OCI-LY1 (cell line): ENCODE measurements around the gene IMMP2L.

Source experiments
- EZH2 ChIP-seq: fragments of 200-600 bp; sonication (generic), shearing (Covaris generic); IDR thresholded peaks from 2 replicates; pipeline ENCODE4 v1.8.0; 2017; ENCODE audit warnings: borderline replicate concordance, mixed run types, mild to moderate bottlenecking, antibody characterized with exemption, low read length, moderate library complexity, mixed read lengths
- TF ChIP-seq, protein P1 (sequence below): fragments of 200-600 bp; sonication (generic), shearing (Covaris generic); IDR thresholded peaks from 2 replicates; pipeline ENCODE4 v1.5.1; 2017; ENCODE audit warnings: mild to moderate bottlenecking, antibody characterized with exemption, low read length, moderate library complexity, mixed read lengths

DNA sequence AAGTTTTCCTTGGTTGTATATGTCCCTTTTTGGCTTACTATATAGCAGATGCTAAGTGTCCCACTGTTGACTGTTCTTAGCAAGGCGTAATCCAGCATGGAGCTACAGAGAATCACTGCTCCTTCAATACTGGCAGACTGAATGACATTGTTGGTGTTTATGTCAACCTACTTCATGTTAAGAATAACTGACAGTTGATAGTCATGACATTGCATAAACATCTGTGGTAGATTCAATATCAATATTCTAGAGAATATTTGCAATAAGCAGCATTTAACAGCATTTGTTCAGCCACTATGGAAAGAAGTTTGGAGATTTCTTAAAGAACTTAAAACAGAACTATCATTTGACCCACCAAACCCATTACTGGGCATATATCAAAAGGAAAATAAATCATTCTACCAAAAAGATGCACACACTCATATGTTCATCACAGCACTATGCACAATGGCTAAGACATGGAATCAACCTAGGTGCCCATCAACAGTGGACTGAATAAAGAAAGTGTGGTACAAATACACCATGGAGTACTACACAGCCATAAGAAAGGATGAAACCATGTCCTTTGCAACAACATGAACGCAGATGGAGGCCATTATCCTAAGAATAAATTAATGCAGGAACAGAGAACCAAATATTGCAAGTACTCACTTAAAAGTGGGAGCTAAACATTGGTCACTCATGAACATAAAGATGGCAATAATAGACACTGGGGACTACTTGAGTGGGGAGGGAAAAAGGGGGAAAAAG lies 88.7 kb downstream of the IMMP2L start:
- TF ChIP-seq, protein P1, sequence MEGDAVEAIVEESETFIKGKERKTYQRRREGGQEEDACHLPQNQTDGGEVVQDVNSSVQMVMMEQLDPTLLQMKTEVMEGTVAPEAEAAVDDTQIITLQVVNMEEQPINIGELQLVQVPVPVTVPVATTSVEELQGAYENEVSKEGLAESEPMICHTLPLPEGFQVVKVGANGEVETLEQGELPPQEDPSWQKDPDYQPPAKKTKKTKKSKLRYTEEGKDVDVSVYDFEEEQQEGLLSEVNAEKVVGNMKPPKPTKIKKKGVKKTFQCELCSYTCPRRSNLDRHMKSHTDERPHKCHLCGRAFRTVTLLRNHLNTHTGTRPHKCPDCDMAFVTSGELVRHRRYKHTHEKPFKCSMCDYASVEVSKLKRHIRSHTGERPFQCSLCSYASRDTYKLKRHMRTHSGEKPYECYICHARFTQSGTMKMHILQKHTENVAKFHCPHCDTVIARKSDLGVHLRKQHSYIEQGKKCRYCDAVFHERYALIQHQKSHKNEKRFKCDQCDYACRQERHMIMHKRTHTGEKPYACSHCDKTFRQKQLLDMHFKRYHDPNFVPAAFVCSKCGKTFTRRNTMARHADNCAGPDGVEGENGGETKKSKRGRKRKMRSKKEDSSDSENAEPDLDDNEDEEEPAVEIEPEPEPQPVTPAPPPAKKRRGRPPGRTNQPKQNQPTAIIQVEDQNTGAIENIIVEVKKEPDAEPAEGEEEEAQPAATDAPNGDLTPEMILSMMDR, result no peak
- no peak for TF ChIP-seq EZH2
